GM18507 (cell line): ENCODE data around the gene OR9Q1.

ENCODE experiments used
- DNase-seq: peaks from one replicate; pipeline ENCODE4 v3.0.0; 2011; ENCODE audit warnings: low read depth; ENCODE audit not compliant: insufficient read length; ENCODE audit errors: extremely low spot score
- FAIRE-seq: peaks from 2 replicates; lab custom pipeline; 2011; peaks lifted over from hg19 to GRCh38; lab: Jason Lieb, UNC

The OR9Q1 gene

DNA sequence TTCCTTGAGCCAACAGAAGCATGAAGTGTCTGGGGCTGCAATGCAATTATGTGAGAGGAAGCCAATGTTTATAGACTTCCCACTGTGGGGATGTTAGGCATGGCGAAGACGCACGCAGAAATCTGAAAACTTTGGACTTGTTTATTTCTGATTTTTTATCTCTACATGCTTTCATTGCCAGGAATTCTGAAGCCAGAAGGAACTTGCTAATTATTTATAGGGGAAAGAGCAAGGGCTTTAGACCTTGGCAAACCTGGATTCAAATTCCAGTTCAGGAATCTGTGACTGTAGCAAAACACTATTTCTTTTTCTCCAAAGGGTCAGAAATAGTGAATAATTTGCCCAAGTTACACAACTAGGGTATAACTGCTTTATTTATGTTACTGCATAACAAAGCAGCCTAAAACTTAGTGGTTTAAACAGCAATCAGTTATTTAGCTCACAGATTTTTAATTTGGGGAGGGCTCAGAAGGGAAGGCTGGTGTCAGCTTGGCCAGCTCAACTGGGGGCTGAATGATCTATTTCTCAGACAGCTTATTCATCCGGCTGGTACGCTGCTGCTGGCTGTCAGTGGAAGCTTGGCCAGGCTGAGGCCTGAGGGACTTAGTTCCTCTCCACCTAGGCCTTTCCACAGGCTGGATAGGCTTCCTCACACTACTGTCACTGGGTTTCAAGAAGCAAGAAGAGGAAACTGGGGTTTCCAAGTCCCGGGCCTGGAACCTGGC, 5.2 kb downstream of the OR9Q1 start:
- no peak for DNase-seq

DNA sequence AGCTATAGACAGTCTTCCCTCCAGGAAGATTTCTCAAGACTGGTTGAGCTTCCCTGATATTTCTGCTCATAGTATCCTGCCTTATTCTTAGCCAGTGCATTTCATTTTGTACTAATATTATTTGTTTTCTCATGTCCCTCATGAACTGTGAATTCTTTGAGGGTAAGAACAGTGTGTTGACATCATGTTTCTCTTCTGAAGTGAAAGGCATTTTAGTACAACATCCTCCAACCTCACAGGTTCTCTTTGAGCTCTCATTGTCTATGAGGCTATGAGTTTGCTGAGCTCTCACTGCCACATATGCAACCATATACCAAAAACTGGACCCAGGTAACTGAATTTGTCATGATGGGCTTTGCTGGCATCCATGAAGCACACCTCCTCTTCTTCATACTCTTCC, 7.0 kb downstream of the OR9Q1 start, which contains the start of gene OR6Q1:
Gene OR6Q1 (plus strand): TSS at position 301 of the 400 bp plus-strand sequence. CDS start 0 bp downstream, at position 301.
- DNase-seq, result no peak
- FAIRE-seq, result no peak

More for the DNA sequence above, 5.2 kb downstream of the OR9Q1 start:
- FAIRE-seq, result no peak

DNA sequence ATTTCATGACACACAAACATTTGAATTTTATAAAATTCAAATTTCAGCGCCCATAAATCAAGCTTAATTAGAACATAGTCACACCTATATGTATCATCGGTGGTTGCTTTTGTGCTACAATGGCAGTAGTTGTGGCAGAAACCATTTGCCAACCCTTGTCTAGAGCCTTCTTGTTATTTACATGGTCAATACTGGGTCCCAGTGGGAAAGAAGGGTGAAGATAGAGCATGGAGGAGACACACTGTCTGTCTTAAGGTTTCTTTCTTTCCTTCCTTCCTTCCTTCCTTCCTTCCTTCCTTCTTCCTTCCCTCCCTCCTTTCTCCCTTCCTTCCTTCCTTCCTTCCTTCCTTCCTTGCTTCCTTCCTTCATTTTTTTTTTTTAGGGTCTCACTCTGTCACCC, 10.8 kb downstream of the OR9Q1 start:
- DNase-seq (no peak), FAIRE-seq (no peak)

DNA sequence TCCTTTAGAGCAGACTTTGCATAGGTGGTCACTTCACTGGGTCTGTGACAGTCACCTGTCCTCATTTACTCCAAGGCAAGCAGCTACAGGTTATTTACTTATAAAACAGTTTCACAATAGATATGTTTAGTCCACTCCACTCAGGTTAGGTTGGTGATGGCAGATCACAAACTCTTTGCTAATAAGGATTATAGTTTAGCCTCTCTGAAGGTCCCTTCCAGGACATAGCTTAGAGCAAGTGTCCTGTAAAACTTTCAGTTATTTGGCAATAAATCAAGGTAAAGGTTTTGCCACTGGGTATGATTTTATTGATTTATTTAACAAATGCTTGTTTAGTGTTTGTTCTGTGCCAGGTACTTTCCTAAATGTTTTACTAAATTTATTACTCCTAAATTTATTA, 15.9 kb downstream of the OR9Q1 start:
- DNase-seq (no peak), FAIRE-seq (no peak)

DNA sequence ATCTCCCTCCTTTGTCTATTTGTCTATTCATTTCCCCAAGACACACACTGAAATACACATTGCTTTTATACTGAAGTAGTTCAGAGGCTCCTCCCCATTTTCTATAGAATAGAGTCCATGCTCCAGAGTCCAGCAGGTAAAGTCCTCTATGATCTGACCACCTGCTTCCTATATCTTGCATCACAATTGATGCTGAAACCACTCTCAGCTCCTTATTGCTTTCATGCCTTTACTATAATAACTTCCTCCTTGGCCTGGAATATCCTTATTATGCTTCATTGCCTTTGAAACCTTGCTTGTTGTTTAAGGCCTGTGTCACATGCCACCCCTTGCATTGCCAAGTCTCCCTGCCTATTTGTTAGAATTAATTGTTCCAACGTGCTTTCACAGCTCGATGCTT, 19.7 kb downstream of the OR9Q1 start:
- DNase-seq (no peak), FAIRE-seq (no peak)

DNA sequence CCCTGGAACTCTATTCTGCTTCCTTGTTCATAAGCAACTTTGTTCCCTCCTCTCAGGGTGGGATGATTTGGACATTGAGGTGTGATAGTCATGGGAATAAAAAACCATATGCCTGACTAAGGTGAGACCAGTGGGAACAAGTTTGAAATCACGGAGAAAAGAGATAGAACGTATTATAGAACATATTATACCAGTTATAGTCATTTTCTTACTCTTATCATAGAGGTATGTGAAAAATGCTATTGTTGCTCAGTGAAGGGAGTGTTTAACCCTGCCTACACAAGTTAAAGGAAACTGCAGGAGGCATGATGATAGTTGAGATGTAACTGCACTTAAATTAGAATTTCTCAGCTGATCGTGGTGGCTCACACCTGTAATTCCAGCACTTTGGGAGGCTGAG, 22.6 kb downstream of the OR9Q1 start:
- DNase-seq (no peak), FAIRE-seq (no peak)

DNA sequence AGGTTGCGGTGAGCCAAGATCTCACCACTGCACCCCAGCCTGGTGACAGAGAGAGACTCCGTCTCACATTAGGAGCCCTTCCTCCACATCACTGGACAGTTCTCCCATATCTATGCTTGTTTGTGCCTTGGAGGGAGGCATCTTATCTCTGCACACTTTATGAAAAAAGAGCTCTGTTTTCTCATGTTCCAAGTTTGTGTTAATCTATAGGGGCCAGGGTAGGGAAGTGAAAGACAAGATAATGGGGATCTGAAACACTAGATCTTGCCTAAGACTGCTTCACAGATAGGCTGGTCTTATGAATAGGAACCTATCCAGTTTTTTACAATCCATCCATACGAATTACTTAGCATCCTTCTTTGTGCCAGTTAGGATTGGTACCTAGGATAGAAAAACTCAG, 24.1 kb downstream of the OR9Q1 start:
- no peak for FAIRE-seq
- no peak for DNase-seq

DNA sequence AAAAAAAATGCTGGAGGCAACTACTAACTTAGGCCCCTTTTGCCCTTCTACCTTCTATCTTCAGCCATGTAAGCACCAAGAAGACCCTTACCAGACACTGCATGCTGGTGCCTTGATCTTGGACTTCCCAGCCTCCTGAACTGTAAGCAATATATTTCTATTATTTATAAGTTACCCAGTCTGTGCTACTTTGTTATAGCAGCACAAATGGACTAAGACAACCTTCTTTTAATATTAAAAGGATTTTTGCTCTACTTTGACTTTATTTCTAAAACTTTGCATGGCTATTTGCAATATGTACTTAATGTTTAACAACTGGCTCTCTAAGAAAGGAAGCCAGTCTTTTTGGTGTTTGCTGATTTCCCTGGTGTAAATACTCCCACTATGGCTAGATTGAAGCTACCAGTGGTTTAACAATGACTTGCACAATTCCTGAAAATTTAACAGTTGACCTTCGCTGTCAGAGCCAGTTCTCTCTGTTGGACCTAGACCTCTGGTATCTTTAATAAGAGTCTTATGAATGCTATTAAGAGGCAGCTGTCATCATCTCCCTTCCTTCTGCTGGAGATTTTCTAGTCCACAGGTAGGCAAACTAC, 32.2 kb downstream of the OR9Q1 start:
- FAIRE-seq, result no peak
- no peak for DNase-seq

DNA sequence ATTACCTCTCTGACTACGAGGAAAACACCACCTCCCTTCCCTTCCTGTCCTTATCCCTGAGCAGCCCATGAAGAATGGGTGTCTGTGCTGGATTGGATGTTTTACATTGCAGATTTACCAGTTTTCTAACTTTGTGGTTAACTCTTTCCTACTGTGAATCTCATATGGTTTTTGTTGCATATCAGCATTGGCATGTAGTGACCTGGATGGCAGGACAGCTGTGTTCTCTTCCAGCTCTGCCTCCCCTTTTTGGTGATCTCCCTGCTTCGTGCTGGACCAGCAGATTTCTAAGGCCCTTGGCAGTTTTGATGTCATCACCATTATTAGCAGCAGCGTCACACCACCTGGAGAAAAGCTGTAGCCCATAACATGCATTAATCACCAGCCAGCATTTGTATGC, 33.8 kb downstream of the OR9Q1 start:
- no peak for DNase-seq
- no peak for FAIRE-seq

DNA sequence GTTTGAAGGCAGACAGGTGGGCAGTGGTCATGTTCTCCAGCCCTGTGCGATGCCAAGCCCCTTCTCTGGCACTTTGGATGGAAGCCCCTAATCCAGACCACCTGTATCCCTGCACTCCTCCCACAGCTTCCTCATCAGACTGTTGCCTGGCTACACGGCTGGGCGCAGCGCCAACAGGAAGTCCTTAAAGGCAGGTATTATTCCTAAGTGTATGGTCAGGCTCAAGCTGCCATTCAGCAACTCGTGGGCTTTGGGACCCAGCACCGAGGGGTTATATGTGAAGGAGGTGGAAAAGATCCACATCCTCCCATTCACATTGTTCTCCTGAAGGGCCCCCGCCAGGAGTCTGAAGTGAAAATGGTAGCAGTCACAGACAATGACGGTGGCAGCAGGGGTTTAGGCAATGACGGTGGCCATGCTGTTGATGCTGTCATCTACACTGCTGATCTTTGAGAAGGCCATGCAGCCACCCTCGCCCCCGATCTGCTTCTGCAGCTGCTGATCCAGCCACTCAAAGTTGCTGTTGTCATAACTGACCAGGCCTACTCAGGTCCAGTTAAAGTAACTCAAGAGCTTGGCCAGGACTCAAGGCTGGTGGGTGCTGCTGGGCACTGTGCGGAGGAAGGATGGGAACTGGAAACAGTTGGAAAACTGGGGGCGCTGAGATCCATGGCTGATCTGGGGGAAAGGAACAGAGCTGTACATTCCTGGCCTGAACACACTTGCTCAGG, 34.8 kb downstream of the OR9Q1 start:
- no peak for FAIRE-seq
- no peak for DNase-seq

DNA sequence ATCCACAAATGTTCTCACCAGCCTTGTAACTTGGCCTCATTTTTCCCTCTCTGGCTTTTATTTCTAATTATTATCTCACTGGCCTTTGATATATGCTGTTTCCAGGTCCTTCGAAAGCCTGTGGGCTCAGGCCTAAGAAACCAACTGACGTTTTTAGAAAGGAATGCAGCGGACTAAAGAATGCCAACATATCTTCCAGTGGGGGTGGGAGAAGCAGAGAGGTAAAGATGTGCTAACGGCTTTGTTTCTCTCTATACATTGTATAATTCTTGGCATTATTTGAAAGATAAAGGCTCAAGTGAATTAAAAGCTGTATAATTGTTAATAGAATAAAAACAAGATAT, 35.3 kb downstream of the OR9Q1 start:
- FAIRE-seq, result no peak
- DNase-seq, result no peak

DNA sequence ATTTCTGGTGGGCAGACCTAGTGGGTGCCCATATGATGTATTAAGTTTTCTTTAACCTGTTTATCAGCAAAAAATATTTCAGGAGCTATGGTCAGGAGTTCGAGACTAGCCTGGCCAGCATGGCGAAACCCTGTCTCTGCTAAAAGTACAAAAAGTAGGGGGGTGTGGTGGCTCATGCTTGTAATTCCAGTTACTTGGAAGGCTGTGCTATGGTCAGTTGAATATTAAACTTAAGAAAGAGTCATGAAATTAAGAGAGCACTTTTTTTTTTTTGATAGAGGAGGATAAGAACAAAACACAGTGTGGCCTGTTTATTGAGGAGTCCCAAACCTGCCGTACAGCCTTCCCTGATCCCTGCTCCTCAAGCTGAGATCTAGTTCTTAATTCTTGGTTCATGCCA, 36.9 kb downstream of the OR9Q1 start:
- no peak for FAIRE-seq
- no peak for DNase-seq

DNA sequence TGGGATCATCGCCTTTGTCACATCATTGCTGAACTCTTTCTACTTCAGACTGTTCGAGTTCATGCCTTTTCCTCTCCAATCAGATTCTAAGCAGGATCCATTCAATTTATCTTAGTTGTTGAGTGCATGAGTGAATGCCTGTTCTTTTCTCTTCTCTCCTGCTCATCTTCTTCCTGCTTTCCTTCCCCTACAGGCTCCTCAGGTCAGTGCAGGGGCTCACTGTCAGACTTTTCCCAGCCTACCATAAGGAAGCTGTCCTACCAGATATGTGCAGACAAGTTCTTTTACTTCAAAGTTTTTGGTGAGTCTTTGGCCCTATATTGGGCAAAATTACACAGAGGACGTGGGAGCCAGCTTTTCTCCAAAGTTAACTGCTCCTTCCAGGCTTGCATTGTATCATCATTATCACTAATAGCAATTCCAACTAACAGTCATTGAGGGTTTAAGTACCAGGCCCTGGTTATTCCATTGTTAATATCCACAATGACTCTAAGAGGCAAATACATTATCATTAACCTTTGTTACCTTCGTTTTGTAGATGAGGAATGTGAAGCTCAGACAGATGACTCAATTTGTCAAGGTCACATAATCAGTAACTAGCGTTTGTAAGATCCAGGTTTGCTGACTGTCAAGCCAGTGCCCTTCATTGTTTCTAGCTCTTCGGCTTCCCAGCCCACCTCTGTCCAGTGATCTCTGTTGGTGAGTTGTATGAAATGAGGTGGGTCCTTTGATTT, 37.4 kb downstream of the OR9Q1 start:
- no peak for DNase-seq

DNA sequence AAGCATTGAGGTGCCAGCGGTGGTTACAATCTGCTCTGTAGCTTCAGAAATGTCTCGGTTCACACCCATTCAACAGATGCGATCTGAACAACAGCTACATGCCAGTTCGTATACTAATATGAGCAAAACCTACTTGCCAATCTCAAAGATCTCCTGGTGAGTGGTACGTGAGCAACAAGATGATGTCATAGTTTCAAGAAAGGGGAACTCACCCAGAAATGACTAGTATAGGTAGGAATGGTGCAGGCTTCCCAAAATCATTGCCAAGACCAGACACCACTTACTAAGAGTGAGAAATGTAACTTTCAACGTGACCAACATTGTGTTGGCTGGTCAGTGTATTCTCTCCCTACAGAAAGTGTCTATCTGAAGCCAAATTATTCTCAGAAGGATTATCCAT, 38.1 kb downstream of the OR9Q1 start:
- DNase-seq (no peak), FAIRE-seq (no peak)

More for the DNA sequence above, 37.4 kb downstream of the OR9Q1 start:
- no peak for FAIRE-seq

DNA sequence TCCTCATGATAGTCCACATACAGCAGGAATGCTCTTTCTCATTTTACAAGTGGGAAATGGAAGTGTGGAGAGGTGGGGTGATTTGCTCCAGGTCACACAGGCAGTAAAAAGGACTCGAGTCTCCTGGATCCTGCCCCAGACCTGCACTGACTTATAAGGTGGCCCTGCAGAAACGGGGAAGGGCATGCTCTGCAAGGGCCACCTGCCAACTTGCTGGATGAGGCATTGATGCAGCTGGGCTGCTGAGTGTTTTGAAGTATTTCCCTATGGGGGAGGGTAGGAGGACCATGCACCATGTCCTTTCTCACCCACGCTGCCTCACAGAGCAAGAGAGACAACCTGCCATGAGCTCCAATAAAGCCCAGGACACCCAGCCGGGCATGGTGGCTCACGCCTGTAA, 44.0 kb downstream of the OR9Q1 start:
- DNase-seq, result no peak

DNA sequence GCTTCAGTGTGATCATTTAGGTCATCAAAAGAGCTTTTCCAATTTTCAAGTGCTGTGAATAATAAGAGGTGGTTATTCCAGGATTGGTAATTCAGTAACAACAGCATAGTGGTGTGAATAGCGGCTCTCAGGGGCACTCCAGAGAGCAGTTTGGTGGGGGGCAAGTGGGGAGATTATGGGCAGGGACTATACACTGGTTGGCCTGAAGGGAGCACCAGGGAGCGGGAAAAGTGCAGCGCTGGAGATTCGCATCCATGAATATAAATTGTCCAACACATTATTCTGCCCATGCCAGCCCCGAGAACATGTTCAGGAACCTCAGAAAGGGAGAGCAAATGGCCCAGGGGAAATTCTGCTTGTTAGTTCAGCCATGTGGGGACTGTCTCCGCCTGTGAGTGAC, 45.0 kb downstream of the OR9Q1 start:
- FAIRE-seq, result no peak
- no peak for DNase-seq

More for the DNA sequence above, 44.0 kb downstream of the OR9Q1 start:
- FAIRE-seq, result no peak

DNA sequence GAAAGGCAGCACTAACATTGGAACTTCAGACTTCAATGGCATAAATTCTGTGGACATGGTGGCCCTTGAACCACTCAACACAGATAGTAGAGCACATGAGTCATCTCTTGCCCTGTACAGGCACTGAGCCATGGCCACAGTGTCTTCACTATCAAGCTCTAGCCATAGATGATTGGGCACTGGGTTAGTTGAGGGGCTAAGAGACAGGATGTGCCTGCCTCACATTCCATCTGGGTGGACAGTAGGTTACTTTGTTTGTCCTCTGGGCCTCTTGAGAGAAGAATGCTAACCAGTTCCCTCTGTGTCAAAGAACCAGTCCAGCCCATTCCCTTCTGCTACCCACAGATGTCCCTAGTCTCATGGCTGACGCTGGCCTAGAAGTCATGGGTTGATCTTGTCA, 46.9 kb downstream of the OR9Q1 start:
- no peak for FAIRE-seq

DNA sequence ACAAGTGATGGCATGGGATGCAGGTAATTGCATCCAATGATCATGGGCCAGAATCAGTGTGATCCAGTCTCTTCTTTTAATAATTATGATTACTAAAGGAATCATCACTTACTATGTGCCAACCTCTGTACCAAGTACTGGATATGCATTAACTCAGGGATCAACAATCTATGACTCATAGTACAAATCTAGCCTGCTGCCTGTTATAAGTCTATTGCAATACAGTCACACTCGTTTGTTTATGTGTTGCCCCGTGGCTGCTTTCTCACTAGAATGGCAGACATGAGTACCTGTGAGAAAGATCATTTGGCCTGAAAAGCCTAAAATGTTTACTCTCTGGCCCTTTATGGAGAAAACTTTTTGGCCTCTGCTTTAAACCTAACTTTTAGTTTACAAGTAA, 52.1 kb downstream of the OR9Q1 start:
- FAIRE-seq (no peak), DNase-seq (no peak)

More for the DNA sequence above, 46.9 kb downstream of the OR9Q1 start:
- no peak for DNase-seq

DNA sequence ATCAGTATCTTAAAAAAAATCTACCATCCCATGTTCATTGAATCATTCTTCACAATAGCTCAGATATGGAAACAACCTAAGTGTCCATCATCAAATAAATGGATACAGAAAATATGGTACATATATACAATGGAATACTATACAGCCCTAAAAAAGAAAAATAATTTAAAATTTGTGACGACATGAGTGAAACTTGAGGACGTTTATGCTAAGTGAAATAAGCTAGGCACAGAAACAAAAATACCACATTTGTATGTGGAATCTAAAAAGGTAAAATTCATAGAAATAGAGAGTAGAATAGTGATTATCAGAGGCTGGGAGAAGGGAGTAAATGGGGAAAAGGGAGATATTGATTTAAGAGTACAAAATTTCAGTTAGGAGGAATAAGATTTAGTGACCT, 62.8 kb downstream of the OR9Q1 start:
- FAIRE-seq, result no peak
- no peak for DNase-seq

DNA sequence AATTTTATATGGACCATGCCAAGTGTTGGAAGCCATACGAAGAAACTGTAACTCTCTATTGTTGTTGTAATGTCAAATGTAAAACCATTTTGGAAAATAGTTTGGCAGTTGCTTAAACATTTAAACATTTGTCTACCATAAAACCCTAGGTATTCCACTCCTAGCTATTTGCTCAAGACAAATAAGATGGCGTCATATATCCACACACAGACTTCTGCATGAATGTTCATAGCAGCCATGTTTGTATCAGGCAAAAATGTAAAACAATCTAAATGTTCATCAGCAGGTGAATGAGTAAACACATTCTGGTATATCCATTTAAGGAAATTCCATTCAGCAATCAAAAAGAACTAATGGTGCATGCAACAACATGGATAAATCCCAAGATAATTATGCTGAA, 73.8 kb downstream of the OR9Q1 start:
- DNase-seq (no peak), FAIRE-seq (no peak)
